Brain pericyte (primary cell): ENCODE measurements around the gene MRPL54.
A peak's percentile ranks its signal among the peaks of the same experiment; 100 is the strongest.
"Not testable (repeated sequence)": the region's sequence is repeated elsewhere in the genome, so short reads cannot be mapped to it uniquely, and the experiment has no call there.

Source experiments
- DNase-seq: peaks from one replicate; pipeline ENCODE4 v3.0.0-alpha.2; 2012; ENCODE audit warnings: low read depth, low spot score

Gene MRPL54

DNA sequence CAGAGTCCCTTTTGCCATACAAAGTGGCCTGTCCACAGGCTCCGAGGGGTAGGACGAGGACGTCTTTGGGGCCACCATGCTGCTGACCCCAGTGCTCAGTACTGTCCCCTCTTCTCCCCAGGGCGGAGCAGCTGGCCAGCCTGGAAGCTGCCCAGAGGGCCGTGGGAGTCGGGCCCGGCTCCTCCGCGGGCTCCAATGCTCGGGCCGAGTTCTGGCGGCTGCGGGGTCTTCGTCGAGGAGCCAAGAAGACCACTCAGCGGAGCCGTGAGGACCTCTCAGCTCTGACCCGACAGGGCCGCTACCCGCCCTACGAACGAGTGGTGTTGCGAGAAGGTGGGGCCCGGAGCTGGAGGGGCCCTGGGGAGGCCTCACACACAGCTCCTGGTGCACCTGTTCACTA lies 22.1 kb upstream of the MRPL54 start:
- DNase-seq = no peak

DNA sequence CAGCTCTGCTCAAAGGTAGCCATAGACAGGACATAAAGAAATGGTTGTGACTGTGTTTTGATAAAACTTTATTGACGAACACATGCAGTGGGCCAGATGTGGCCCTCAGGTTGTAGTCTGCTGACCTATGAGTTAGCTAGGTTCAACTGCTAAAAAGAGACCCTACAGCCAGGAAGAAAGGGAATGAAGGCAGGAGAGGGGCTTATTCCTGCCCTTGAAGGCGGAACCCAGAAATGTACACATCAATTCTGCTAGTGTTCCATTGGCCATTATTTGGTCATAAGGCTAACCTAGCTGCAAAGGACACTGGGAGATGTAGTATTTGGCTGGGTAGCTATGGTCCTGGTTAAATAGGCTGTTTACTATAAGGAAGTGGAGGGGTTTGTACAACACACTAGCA lies 19.0 kb upstream of the MRPL54 start:
- no peak for DNase-seq

DNA sequence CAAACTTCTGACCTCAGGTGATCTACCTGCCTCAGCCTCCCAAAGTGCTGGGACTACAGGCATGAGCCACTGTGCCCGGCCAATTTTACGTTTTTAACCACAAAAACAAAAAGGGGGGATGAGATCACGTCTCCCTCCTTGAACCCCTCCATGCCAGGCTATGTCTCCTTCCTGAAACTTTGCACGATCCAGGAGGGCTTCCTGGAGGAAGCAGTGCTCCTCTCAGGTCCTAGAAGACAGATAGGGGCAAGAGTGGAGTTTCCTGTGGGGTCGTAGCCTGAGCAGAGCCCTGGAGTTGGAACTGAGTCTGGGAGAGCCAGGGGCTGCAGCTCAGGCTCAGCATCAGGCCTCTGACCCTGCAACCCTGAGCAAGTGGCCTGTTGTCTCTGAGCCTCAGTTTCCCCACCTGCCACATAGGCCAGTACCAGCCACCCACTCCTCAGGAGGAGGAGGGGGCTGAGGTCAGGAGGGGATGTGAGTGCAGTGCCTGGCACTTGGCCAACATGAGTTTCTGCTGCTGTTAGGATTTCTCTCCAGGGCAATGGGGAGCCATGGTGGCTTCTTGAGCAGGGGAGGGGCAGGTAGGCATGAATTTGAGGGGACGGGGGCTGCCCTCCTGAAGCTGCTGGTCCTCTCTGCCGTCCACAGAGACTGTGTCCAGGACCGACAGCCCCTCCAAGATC lies 17.0 kb upstream of the MRPL54 start:
- DNase-seq = no peak

DNA sequence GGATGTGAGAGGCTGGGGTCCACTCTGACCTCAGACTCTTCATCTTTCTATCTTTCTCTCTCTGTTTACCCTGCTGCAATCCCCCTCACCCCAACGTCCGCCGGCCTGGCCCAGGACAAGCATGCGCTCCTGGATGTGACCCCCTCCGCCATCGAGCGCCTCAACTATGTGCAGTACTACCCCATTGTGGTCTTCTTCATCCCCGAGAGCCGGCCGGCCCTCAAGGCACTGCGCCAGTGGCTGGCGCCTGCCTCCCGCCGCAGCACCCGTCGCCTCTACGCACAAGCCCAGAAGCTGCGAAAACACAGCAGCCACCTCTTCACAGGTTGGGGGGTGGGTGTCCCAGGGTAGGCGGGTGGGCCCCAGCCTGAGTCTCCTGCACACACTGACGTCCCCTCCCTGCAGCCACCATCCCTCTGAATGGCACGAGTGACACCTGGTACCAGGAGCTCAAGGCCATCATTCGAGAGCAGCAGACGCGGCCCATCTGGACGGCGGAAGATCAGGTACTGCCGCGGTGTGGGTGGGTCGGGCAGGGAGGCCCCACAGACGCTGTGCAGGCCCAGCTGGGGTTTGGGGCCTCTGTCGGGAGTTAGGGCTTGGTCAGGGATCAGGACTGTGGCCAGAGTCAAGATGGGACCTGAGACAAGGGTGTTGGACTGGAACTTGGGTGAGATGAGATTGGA lies 16.0 kb upstream of the MRPL54 start:
- DNase-seq = no peak

DNA sequence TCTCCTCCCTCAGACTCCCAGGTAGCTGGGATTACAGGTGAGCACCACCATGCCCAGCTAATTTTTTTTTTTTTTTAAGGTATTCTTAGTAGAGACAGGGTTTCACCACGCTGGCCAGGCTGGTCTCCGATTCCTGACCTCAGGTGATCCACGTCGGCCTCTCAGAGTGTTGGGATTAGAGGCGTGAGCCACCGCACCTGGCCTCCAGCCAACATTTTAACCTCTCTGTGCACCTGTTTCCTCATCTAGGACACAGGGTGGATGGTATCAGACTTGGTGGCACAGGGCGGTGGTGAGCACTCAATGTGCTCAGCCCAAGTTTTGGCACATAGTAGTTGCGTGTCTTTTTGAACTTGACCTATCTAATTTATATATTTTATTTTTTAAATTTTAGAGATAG lies 13.5 kb upstream of the MRPL54 start:
- DNase-seq = no peak

DNA sequence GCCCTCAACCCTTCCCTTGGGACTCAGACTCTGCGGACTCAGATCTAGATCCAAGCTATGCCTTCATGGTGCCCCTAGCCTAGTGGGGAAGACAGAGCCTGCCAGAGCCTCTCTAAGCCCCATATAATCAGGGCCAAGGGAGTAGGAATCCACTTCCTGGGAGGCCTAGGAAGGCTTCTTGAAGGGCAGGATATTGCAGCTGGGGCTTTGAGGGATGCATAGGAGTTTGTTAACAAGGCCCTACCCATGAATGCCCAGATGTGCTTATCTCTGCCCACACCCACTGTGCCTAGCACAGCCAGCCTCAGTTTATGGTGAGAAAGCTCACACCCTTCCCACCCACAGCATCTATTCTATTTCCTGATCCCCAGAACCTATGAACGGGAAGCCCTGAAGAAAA lies 12.3 kb upstream of the MRPL54 start:
- no peak for DNase-seq

DNA sequence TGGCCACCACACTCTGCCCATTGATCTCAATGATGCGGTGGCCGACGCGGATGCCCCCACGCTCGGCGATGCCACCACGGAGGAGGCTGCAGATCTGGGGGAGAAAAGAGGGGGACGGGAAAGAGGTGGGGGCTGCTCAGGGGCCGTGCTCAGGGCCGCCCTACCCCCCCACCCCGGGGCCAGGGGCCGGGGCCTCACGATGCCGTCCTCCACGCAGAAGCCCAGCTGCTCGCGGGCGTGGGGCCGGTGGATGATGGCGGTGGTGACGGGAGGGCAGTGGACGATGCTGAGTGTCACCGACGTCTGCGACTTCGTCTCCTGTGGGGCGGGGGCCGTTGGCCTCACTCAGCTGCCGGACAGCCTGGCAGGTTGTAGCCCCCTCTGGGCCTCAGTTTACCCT lies 11.2 kb upstream of the MRPL54 start:
- DNase-seq = no peak

DNA sequence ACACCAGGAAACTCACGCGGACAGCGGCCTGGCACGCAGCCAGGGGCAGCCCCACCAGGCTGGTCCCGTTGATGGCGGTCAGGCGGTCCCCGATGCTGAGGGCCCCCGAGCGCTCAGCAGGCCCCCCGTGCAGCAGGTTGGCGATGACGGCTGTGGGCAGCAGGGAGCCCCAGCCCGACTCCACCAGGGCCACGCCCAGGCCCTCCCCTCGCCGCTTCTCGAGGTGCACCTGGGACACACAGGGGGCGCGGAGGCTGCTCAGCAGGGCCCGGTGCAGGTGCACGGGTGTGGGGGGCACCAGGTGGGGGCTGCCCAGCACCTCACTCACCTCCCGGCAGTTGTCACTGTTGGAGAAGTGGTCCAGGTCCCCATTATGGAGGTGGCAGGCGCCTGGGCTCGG lies 10.0 kb upstream of the MRPL54 start:
- DNase-seq = no peak

DNA sequence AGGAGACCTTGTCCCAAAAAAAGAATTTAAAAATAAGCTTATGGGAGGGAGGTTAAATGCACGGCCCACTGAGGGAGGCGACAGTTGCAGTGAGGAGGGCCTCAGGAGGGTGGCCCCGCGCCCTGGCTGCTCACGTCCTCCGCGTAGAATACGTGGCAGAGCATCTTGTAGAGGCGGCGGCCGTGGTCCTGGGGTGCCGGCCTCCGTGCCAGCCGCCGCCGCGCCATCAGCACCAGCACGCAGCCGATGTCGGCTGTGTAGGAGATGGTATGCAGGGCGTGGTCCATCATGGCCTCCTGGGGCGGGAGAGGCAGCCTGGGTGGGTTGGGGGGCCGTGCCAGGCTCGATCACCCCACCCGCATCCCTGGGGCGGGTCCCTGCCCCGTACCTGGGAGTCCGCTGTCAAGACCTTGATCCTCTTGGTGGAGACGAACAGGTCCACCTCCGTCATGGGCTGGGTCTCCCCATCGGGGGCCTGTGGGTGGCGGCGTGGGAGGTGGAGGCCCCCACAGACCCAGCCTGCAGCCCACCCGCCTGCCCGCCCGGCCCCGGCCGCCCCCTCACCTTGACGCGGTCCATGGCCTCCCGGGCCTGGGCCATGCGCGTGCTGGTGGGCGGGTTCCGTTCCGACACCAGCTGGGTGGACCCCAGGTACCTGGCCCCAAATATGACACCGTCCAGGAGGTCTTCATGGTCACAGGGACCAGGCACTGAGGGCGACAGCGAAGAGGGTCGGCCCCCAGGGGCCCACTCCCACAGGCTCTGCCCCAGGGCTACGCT lies 8.7 kb upstream of the MRPL54 start:
- DNase-seq = no peak

DNA sequence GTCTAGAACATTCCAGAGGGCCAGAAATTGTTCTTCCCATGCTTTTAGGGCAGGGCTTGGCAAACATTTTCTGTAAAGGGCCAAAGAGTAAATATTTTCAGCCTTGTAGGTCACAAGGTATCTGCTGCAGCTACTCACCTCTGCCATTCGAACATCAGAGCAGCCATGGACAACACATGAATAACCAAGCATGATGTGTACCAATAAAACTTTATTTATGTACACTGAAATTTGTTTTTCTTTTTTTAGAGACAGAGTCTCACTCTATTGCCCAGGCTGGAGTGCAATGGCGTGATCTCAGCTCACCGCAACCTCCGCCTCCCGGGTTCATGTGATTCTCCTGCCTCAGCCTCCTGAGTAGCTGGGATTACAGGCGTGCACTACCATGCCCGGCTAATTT lies 4.8 kb upstream of the MRPL54 start:
- DNase-seq = not testable (repeated sequence)

DNA sequence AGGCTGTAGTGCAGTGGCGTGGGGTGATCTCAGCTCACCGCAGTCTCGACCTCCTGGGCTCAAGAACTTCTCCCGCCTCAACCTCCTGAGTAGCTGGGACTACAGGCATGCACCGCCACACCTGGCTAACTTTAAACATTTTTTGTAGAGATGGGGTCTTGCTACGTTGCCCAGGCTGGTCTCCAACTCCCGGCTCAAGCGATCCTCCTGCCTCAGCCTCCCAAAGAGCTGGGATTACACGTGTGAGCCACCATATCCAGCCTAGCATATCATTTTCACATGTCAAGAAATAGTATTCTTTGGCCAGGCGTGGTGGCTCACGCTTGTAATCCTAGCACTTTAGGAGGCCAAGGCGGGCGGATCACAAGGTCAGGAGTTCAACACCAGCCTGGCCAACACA lies 4.2 kb upstream of the MRPL54 start:
- DNase-seq = not testable (repeated sequence)

DNA sequence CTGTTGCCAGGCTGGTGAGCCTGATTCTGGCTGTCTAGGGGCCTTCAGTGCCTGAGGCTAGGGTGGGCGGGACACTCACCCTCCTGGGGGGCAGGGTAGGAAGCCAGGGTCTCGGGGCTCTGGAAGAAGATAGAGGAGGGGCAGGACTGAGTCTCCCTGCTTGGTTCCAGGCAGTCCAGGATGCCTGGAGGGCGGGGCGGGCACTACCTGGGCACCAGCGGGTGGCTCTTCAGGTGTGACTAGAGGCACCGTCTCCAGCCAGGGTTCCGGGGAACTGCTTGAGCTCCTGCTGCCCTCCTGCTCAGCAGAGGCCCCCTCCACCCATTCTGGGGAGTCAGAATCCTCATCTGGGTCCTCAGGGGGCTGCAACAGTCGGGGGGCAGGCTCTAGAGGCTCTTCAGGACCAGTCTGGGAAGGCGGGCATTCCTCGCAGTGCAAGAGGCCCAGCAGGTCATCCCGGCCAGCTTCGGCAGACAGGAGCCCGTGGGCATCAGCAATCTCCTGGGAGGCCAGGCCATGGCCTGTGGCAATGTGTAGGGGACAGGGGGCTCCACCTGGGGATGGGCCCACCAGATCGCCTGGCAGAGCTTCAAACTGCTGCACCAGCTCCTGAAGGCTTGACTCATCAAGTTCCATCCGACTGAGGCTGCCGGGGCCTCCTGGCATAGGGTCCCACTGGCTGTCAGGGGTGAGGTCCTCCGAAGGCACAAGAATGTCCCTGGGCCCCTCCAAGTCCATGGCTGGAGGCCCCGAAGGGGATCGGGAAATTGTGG lies 2.8 kb upstream of the MRPL54 start:
- DNase-seq = no peak

DNA sequence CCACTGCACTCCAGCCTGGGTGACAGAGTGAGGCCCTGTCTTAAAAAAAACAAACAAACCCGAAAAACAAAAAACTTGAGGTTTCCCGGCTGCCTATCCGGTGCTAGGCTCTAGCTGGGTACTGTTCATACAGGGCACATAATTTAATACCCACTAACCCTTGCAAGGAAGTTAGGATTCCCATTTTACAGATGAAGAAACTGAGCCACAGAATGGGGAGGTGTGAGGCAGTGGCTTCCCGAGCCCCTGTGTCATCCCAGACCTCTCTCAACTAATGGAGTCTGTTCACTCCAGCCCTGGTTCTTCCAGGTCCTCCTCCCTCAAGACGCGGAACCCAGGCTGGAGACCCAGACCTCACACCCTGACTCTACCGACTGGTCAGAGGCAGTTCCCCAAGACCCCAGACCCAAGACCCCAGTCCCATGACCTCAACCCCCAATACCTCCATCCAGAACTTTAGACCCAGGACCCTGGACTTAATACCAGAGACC lies 1.6 kb upstream of the MRPL54 start:
- DNase-seq = no peak

DNA sequence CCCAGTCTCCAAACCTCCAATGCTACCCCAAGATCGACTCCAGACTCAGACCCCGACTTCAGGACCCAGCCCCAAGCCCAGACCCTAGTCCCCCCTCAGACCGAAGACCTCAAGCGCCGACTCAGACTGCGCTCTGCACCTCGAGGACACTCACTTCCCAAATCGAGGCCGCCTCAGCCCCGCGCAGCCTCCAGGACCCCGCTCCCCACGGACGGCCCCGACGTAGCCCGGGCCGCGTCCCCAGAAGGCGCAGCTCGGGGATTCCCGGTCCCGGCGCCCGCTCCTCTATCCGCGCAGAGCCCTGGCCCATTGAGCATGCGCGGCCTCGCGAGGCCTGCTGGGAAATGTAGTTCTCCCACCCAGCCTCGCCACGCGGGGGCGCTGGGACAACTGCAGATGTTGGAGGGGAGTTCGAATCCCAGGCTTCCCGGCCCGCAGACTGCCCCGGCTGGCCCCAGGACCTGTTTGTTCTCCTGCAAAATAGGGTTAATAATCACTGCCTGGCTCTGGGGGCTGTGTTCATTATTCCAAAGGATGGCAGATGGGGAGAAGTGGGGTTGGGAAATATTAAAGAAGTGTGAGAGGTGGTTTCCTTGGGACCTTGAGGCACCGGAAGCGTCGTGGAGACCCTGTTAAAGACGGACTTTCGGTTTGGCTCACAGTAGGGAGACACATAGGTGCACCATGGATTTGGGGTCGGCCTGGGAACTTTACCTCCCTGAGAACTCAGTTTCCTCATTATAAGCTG lies 926 bp upstream of the MRPL54 start, which contains the start of gene APBA3:
Gene APBA3, minus strand, starts transcription at position 311 of the 748 bp plus-strand sequence. CDS start 1,428 bp downstream, outside the sequence.
- DNase-seq = peak; percentile 76

DNA sequence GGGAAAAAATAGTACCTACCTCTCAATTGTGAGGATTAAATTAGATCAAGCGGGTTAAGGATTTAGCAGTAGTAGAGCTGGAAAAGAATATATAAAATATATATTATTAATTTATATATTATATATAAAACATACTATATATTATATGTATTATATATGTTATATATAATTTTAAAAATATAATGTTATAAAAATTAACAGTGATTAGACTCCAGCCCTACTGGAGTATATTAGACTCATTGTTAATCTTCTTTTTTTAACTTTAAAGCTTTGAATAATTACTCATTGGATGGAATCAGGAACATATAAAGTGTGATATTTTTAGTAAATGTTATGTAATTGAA lies 380 bp upstream of the MRPL54 start:
- DNase-seq = no peak

DNA sequence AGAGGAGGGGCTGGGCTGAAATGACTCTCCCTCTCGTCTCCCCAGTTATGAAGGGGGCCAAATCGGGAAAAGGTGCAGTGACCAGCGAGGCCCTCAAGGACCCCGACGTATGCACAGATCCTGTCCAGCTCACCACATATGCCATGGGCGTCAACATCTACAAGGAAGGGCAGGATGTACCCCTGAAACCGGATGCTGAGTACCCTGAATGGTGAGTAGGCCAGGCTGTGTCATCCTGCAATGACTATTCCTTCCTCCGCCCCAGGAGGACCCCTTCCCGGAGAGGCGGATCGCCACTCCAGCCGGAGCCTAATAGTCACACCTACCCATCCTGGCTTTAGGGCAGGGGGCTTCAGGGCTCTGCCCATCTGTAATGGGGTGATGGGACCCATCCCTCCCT lies 2.6 kb downstream of the MRPL54 start:
- DNase-seq = no peak

DNA sequence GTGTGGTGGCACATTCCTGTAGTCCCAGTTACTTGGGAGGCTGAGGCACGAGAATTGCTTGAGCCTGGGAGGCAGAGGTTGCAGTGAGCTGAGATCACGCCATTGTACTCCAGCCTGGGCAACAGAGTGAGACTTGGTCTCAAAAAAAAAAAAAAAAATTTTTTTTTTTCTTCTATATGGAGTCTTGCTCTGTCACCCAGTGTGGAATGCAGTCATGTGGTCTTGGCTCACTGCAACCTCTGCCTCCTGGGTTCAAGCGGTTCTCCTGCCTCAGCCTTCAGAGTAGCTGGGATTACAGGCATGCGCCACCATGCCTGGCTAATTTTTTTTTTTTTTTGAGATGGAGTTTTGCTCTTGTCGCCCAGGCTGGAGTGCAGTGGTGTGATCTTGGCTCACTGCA lies 3.3 kb downstream of the MRPL54 start:
- DNase-seq = not testable (repeated sequence)

DNA sequence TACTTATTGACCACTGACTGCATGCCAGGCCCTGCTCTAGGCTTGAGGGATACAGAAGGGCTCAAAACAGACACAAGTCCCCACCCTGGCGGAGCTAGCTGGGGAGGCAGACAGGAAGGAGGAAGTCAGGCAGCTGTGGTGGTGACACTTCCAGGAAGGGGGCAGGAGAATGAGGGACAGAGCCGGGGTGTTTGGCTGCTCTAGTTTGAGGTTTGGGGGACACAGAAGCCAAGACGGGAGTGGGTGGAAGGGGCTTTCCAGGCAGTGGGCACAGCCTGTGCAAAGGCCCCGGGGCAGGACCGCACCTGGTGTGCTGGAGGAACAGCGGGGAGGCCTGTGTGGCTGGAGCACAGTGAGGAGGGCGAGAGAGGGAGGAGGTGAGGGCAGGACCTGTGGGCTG lies 4.0 kb downstream of the MRPL54 start:
- no peak for DNase-seq

DNA sequence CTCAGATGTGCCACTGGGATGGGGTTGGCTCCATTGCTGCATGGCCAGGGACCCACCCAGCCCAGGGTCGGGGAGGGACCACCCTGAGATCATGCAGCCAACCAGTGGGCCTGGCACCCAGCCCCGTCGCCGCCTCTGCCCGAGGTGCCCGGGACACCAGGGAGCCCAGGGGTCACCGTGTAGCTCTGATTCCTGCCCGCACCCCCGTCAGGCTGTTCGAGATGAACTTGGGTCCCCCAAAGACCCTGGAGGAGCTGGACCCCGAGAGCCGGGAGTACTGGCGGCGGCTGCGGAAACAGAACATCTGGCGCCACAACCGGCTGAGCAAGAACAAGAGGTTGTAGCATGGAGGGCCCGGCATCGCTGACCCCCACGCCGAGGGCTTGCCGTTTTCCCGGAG lies 4.6 kb downstream of the MRPL54 start:
- no peak for DNase-seq

DNA sequence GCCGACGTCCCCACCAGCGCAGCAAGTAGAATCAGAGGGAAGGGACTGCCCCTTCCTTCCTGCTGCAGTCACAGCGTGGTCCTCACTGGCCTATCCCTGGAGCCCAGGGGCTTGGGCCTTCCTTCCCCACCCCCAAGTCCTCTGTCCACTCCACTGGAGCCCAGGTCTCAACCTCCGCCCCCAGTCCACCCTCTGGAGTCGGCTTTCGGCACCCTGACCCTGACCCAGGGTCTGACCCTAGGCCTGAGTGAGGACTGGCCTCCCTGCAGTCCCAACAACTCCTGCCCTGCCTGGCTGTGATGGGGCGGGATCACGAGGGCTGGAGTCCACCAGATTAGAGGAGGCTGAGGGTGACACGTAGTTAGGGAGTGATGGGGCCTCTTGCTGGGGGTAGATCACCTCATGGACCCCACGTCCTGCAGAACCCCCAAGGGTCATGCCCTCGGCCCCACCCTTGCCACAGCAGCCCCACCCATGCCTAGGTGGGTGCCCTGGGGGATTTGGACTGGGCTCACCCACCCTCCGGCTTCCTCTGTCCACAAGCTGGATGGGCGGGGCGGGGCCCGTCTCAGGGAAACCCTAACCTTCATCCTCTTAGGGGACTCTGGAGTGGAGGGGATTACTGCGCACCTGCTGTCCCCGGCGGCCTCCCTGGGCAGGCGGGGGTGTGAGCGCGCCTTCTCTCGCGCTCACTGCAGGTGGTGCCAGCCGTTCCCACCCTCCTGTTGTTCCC lies 5.7 kb downstream of the MRPL54 start:
- DNase-seq = no peak

DNA sequence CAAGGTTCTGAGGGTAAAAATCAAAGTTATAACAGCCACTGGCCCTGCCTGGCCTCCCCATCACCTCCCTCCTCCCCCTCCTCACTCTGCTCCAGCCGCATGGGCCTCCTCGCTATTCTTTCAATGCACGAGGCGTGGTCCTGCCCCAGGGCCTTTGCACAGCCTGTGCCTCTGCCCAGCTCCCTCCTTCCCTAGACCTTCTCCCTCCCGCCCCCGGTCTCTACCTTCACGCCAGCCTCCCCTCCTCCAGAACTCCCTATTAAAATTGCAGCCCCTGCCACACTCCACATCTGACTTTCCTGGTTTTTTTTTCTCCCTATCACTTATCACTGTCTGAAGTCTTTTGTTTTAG lies 6.2 kb downstream of the MRPL54 start:
- DNase-seq = no peak
